GM19324 (cell line): ENCODE measurements around the gene GPR31.
A peak's percentile ranks its signal among the peaks of the same experiment; 100 is the strongest.

Experiments
- ATAC-seq: cut with Tn5 transposase; IDR thresholded peaks from one replicate; pipeline ENCODE4 v1.9.1; 2021; ENCODE audit warnings: mild to moderate bottlenecking, moderate library complexity; ENCODE audit not compliant: unreplicated experiment, low FRiP score

Gene GPR31

GRCh38 chr6:167141667-167142432 lies 15.9 kb downstream of the GPR31 start:
- ATAC-seq, result peak; percentile 76

- peak; percentile 55 for ATAC-seq
These were observed 16.9 kb downstream of the GPR31 start for GRCh38 chr6:167140589-167141474.

GRCh38 chr6:167139761-167140160 lies 18.0 kb downstream of the GPR31 start:
- ATAC-seq, result no peak

GRCh38 chr6:167137881-167138280 lies 19.9 kb downstream of the GPR31 start:
- ATAC-seq, result no peak

- no peak for ATAC-seq
These were observed 20.7 kb downstream of the GPR31 start for GRCh38 chr6:167137081-167137480.

GRCh38 chr6:167136376-167136775 lies 21.4 kb downstream of the GPR31 start:
- no peak for ATAC-seq

GRCh38 chr6:167134448-167135328 lies 23.1 kb downstream of the GPR31 start:
- no peak for ATAC-seq

GRCh38 chr6:167130712-167131684 lies 26.8 kb downstream of the GPR31 start:
- ATAC-seq, result no peak

- peak; percentile 42 for ATAC-seq
These were observed 27.6 kb downstream of the GPR31 start for GRCh38 chr6:167130008-167130677.

GRCh38 chr6:167129562-167129961 lies 28.2 kb downstream of the GPR31 start:
- no peak for ATAC-seq

- ATAC-seq, result no peak
These were observed 28.6 kb downstream of the GPR31 start for GRCh38 chr6:167129159-167129558.

GRCh38 chr6:167127785-167128531 lies 29.8 kb downstream of the GPR31 start:
- ATAC-seq, result peak; percentile 38

GRCh38 chr6:167125855-167126349 lies 31.9 kb downstream of the GPR31 start:
- no peak for ATAC-seq

GRCh38 chr6:167125410-167125809 lies 32.4 kb downstream of the GPR31 start:
- no peak for ATAC-seq

- no peak for ATAC-seq
These were observed 33.0 kb downstream of the GPR31 start for GRCh38 chr6:167124753-167125152.

- no peak for ATAC-seq
These were observed 34.7 kb downstream of the GPR31 start, which contains the start of gene CCR6 for GRCh38 chr6:167122827-167123657. Gene CCR6 (plus strand): TSS chr6:167123096. CDS start chr6:167136135, 13,039 bp downstream.
